Measurements from ENCODE around the gene WARS2. TPM values are rescaled to one million over a fixed set of nuclear protein-coding genes. Genes with fewer than 3 reads are reported as not detected.

Gene WARS2
- total RNA-seq, 1 experiment from 2014 or later = 27.7 TPM

DNA sequence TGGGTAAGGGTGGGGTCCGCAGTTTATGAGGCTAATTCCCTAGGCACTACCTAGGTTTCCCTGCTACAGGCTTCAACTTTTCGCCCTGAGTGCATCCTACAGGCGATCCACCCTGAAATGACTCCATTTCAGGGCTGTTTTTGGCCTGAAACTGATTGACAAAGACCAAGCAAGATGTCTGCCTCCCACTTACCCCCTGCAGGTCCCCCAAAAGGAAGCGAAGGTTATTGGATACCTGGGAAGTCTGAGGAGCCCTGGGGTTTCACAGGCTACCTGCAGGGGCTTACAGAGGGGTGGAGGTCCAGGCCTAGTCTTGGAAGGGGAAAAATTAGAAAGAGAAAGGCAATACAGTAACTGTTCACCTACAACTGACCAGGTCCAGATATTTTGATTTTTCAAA lies 149.0 kb downstream of the WARS2 start:
- CTCF ChIA-PET = no interaction called here
- no peaks in the 10 kb centered on the region for H3K9me3 Mint-ChIP-seq (ENCODE audit: unreplicated experiment)
- H3K27me3 Mint-ChIP-seq (ENCODE audit: insufficient read depth, unreplicated experiment) = no peaks in the 10 kb centered on the region
- BruUV-seq (replicated peaks) = no TSS peak
- no peak for TF ChIP-seq CTCF (IDR thresholded peaks at IDR 0.05; ENCODE audit: unreplicated experiment)
- H3K4me3 Mint-ChIP-seq (ENCODE audit: unreplicated experiment) = no peak overlapping the region
- no peaks in the 10 kb centered on the region for H3K4me1 Mint-ChIP-seq (ENCODE audit: insufficient read depth, unreplicated experiment)
- intact Hi-C loops (cut with micrococcal nuclease) = no loop called here
- DNase-seq (ENCODE audit: unreplicated experiment) = no peak
- POLR2A ChIA-PET = no interaction called here
- H3K36me3 Mint-ChIP-seq (ENCODE audit: insufficient read depth, unreplicated experiment) = peaks cover 5% of the 10 kb centered on the region
- no peak overlapping the region for H3K27ac Mint-ChIP-seq (ENCODE audit: low read depth, unreplicated experiment)

- intact Hi-C loops (cut with micrococcal nuclease) = no loop called here
- no peak for TF ChIP-seq CTCF (IDR thresholded peaks at IDR 0.05; ENCODE audit: unreplicated experiment)
- Mint-ChIP-seq H3K27me3 (ENCODE audit: insufficient read depth, unreplicated experiment) (no peaks in the 10 kb centered on the region), H3K27ac (ENCODE audit: low read depth, unreplicated experiment) (no peak overlapping the region), H3K4me3 (ENCODE audit: unreplicated experiment) (no peak overlapping the region), H3K4me1 (ENCODE audit: insufficient read depth, unreplicated experiment) (no peaks in the 10 kb centered on the region), H3K9me3 (ENCODE audit: unreplicated experiment) (peaks cover under 1% of the 10 kb centered on the region), H3K36me3 (ENCODE audit: insufficient read depth, unreplicated experiment) (peaks cover 5% of the 10 kb centered on the region)
- DNase-seq (ENCODE audit: unreplicated experiment) = no peak
- POLR2A ChIA-PET = no interaction called here
- CTCF ChIA-PET = no interaction called here
- no TSS peak for BruUV-seq (replicated peaks)
Measured at GRCh38 chr1:118990513-118991152, 149.8 kb downstream of the WARS2 start.

DNA sequence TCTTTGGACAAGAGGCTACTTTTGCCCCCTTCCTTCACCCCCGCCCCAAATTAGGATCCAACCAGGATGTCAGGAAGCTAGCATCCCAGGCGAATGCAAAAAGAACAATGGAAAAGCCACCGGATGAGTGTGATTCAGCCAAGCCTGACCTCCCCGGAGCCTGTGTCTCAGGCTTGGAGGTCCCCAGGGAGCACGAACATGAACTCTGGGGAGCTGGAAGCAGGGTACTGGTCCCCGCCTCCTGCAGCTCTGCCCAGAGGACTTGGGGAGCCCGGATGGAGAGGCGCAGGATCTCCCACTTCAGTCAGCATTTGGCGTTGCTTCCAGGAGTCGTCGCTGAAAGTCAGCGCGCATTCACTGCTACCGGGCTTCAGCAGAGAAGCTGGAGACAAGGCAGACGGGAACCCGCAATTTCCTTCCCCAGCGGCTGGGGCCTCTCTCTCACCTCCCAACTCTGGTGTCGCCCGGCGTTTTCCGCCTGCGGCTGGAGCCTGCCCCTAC lies 150.5 kb downstream of the WARS2 start:
- Mint-ChIP-seq H3K36me3 (ENCODE audit: insufficient read depth, unreplicated experiment) (peaks cover 5% of the 10 kb centered on the region), H3K27ac (ENCODE audit: low read depth, unreplicated experiment) (no peak overlapping the region), H3K4me1 (ENCODE audit: insufficient read depth, unreplicated experiment) (no peaks in the 10 kb centered on the region), H3K27me3 (ENCODE audit: insufficient read depth, unreplicated experiment) (no peaks in the 10 kb centered on the region), H3K9me3 (ENCODE audit: unreplicated experiment) (peaks cover 7% of the 10 kb centered on the region), H3K4me3 (ENCODE audit: unreplicated experiment) (no peak overlapping the region)
- no peak for TF ChIP-seq CTCF (IDR thresholded peaks at IDR 0.05; ENCODE audit: unreplicated experiment)
- CTCF ChIA-PET = interaction anchor here (1.2 kb wide), 1 partner anchor 18 kb away, joined by 5 read pairs; no protein-coding TSS in a partner anchor
- POLR2A ChIA-PET = no interaction called here
- DNase-seq (ENCODE audit: unreplicated experiment) = no peak
- no TSS peak for BruUV-seq (replicated peaks)
- intact Hi-C loops (cut with micrococcal nuclease) = no loop called here

GRCh38 chr1:118989006-118989815 lies 151.2 kb downstream of the WARS2 start:
- H3K27ac Mint-ChIP-seq (ENCODE audit: low read depth, unreplicated experiment) = no peak overlapping the region
- BruUV-seq (replicated peaks) = no TSS peak
- H3K9me3 Mint-ChIP-seq (ENCODE audit: unreplicated experiment) = peaks cover 12% of the 10 kb centered on the region
- H3K4me1 Mint-ChIP-seq (ENCODE audit: insufficient read depth, unreplicated experiment) = no peaks in the 10 kb centered on the region
- POLR2A ChIA-PET = no interaction called here
- H3K36me3 Mint-ChIP-seq (ENCODE audit: insufficient read depth, unreplicated experiment) = peaks cover 5% of the 10 kb centered on the region
- H3K27me3 Mint-ChIP-seq (ENCODE audit: insufficient read depth, unreplicated experiment) = no peaks in the 10 kb centered on the region
- H3K4me3 Mint-ChIP-seq (ENCODE audit: unreplicated experiment) = no peak overlapping the region
- CTCF ChIA-PET = interaction anchor here (1.2 kb wide), 1 partner anchor 19 kb away, joined by 5 read pairs; no protein-coding TSS in a partner anchor
- no peak for DNase-seq (ENCODE audit: unreplicated experiment)
- intact Hi-C loops (cut with micrococcal nuclease) = no loop called here
- no peak for TF ChIP-seq CTCF (IDR thresholded peaks at IDR 0.05; ENCODE audit: unreplicated experiment)
